ENCODE measurements around the gene SERPINB11. TPM values are rescaled to one million over a fixed set of nuclear protein-coding genes. Genes with fewer than 3 reads are reported as not detected.

Gene SERPINB11
- total RNA-seq, 4 donors from 2014 or later: not detected

DNA sequence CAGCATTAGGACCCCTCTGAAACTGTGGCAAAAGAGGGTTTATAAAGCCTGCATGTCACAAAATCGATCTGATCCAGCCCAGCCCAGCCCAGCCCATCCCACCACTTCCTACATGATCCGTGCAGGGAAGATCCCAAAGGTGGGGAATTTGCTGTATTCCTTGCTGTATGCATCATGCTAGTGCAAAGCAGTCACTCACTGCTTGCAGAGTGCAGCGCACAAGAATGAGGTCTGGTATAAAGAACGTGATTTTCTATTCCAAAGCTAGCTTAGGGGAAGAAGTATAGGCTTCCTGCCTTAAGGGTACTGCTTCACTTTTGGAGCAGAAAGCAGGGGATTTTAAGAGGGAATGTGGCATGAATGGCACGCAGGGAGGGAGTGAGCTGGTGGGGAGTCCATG, 18.9 kb upstream of the SERPINB11 start:
- no peak for DNase-seq
- no peaks in the 10 kb centered on the region for H3K36me3 ChIP-seq
- no peaks in the 10 kb centered on the region for H3K27me3 ChIP-seq
- no peak overlapping the region for H3K4me3 ChIP-seq
- in situ Hi-C loops (cut with MboI; ENCODE audit: low sequenced_read_pairs in 4 of 4) (no loop called here), intact Hi-C loops (cut with DNase I; ENCODE audit: low total_unique reads) (no loop called here)
- no peaks in the 10 kb centered on the region for H3K4me1 ChIP-seq
- ATAC-seq: no peak
- TF ChIP-seq POLR2A (IDR thresholded peaks at IDR 0.05): no peak
- TF ChIP-seq, protein P1, sequence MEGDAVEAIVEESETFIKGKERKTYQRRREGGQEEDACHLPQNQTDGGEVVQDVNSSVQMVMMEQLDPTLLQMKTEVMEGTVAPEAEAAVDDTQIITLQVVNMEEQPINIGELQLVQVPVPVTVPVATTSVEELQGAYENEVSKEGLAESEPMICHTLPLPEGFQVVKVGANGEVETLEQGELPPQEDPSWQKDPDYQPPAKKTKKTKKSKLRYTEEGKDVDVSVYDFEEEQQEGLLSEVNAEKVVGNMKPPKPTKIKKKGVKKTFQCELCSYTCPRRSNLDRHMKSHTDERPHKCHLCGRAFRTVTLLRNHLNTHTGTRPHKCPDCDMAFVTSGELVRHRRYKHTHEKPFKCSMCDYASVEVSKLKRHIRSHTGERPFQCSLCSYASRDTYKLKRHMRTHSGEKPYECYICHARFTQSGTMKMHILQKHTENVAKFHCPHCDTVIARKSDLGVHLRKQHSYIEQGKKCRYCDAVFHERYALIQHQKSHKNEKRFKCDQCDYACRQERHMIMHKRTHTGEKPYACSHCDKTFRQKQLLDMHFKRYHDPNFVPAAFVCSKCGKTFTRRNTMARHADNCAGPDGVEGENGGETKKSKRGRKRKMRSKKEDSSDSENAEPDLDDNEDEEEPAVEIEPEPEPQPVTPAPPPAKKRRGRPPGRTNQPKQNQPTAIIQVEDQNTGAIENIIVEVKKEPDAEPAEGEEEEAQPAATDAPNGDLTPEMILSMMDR (IDR thresholded peaks at IDR 0.05 in 4 of 5, conservative IDR thresholded peaks at IDR 0.05 in 1 of 5): no peak
- no peak overlapping the region for H3K27ac ChIP-seq
- no peaks in the 10 kb centered on the region for H3K9me3 ChIP-seq

DNA sequence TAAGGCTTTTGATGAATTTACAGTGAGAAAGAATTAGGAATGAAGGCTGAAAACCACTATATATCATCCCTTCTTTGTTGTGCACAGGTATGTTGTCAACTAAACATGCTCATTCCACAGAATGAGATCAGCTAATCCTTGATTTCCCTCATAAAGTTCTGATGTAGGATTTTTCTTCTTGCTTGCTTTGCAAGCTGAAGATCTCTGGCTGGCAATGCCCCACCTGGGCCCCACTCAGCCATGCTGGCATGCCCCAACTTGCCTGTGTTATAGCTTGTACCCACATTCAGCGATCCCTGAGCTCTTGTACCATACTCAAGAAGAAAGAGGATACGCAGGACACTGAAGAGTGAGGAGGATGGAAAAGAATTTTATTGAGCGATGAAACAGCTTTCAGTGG, 18.0 kb upstream of the SERPINB11 start:
- intact Hi-C loops (cut with DNase I; ENCODE audit: low total_unique reads): no loop called here
- TF ChIP-seq POLR2A (IDR thresholded peaks at IDR 0.05): no peak
- TF ChIP-seq, protein P1 (IDR thresholded peaks at IDR 0.05 in 4 of 5, conservative IDR thresholded peaks at IDR 0.05 in 1 of 5): no peak

DNA sequence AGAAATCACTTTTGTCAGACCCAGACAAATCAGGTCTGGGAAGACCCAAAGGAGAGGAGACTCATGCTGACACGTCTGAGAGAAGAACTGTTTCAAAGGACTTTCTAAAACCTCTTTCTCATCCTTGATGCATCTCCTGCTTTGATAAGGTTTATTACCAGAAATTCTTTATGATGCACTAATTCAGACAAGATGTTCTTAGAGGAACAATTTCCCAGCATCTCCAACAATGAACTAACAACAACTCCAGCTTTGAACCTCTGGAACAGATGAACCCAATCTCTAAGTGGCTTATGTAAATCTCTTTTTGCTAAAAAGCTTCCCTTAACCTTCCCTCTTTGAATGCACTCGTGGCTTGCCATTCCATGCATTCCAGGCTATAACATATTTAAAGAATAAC, 15.9 kb upstream of the SERPINB11 start:
- Histone ChIP-seq H3K36me3 (no peaks in the 10 kb centered on the region), H3K27me3 (no peaks in the 10 kb centered on the region), H3K9me3 (no peaks in the 10 kb centered on the region), H3K27ac (no peak overlapping the region), H3K4me3 (no peak overlapping the region), H3K4me1 (no peaks in the 10 kb centered on the region)
- DNase-seq (no peak), ATAC-seq (no peak)
- TF ChIP-seq, protein P1 (IDR thresholded peaks at IDR 0.05 in 4 of 5, conservative IDR thresholded peaks at IDR 0.05 in 1 of 5): no peak
- no peak for TF ChIP-seq POLR2A (IDR thresholded peaks at IDR 0.05)
- intact Hi-C loops (cut with DNase I; ENCODE audit: low total_unique reads) (no loop called here), in situ Hi-C loops (cut with MboI; ENCODE audit: low sequenced_read_pairs in 4 of 4) (no loop called here)

More for the DNA sequence above, 18.0 kb upstream of the SERPINB11 start:
- H3K4me3 ChIP-seq: no peak overlapping the region
- ATAC-seq: no peak
- H3K27me3 ChIP-seq: no peaks in the 10 kb centered on the region
- H3K27ac ChIP-seq: no peak overlapping the region
- H3K9me3 ChIP-seq: no peaks in the 10 kb centered on the region
- DNase-seq: no peak
- no peaks in the 10 kb centered on the region for H3K36me3 ChIP-seq
- H3K4me1 ChIP-seq: no peaks in the 10 kb centered on the region
- in situ Hi-C loops (cut with MboI; ENCODE audit: low sequenced_read_pairs in 4 of 4): no loop called here

DNA sequence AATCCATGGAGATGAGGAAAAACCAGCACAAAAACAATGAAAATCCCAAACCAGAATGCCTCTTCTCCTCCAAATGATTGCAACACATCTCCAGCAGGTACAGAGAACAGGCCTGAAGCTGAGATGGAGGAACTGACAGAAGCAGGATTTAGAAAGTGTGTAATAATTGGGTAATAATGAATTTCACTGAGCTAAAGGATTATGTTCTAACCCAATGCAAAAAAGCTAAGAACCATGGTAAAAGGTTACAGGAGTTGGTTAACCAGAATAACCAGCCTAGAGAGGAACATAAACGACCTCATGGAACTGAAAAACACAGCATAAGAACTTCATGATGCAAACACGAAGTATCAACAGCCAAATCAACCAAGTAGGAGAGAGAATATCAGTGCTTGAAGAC, 13.7 kb upstream of the SERPINB11 start:
- no peak overlapping the region for H3K4me3 ChIP-seq
- no peaks in the 10 kb centered on the region for H3K4me1 ChIP-seq
- intact Hi-C loops (cut with DNase I; ENCODE audit: low total_unique reads) (no loop called here), in situ Hi-C loops (cut with MboI; ENCODE audit: low sequenced_read_pairs in 4 of 4) (no loop called here)
- no peaks in the 10 kb centered on the region for H3K9me3 ChIP-seq
- ATAC-seq: no peak
- H3K36me3 ChIP-seq: no peaks in the 10 kb centered on the region
- no peak for DNase-seq
- no peaks in the 10 kb centered on the region for H3K27me3 ChIP-seq
- TF ChIP-seq, protein P1 (IDR thresholded peaks at IDR 0.05 in 4 of 5, conservative IDR thresholded peaks at IDR 0.05 in 1 of 5): no peak
- TF ChIP-seq POLR2A (IDR thresholded peaks at IDR 0.05): no peak
- no peak overlapping the region for H3K27ac ChIP-seq

DNA sequence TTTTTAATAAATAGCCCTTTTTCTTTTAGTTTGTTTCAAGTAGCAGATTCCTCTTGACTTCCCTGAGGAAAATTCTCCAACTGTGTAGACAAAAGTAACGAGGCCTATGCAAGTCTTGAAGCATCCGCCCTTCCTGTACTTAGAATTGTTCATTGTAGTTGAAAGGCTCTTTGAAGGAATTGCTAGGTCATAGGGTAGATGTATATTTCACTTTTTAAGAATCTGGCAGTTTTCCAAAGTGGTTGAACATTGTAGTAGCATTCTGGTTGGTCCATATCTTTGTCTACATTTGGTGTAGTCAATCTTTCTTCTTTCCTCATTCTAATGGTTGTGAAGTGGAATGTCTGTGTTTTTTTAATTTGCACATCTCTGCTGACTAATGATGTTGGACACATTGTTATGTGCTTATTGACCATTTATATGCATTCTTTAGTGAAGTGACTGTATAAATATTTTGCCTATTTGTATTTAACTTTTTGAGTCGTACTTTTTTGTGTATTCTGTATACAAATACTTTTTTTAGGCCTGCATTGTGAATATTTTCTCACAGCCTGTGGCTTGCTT, 5.6 kb upstream of the SERPINB11 start:
- intact Hi-C loops (cut with DNase I; ENCODE audit: low total_unique reads) (no loop called here), in situ Hi-C loops (cut with MboI; ENCODE audit: low sequenced_read_pairs in 4 of 4) (no loop called here)
- Histone ChIP-seq H3K4me1 (no peaks in the 10 kb centered on the region), H3K36me3 (no peaks in the 10 kb centered on the region), H3K27ac (no peak overlapping the region), H3K4me3 (no peak overlapping the region), H3K27me3 (no peaks in the 10 kb centered on the region), H3K9me3 (no peaks in the 10 kb centered on the region)
- ATAC-seq (no peak), DNase-seq (no peak)
- no peak for TF ChIP-seq POLR2A (IDR thresholded peaks at IDR 0.05)
- TF ChIP-seq, protein P1 (IDR thresholded peaks at IDR 0.05 in 4 of 5, conservative IDR thresholded peaks at IDR 0.05 in 1 of 5): no peak

Measured in gastrocnemius medialis (tissue), 4 donors.